ENCODE measurements around the gene MRPS31. TPM values are rescaled to one million over a fixed set of nuclear protein-coding genes. Genes with fewer than 3 reads are reported as not detected.
"Not testable (repeated sequence)": the region's sequence is repeated elsewhere in the genome, so short reads cannot be mapped to it uniquely, and the experiment has no call there.

MRPS31 gene
- total RNA-seq, 4 donors from 2014 or later, result 13.8 to 25.3 (median 15.8) TPM

GRCh38 chr13:40755082-40755700 lies 15.8 kb downstream of the MRPS31 start:
- no peak overlapping the region for H3K27ac ChIP-seq
- H3K4me1 ChIP-seq, result no peaks in the 10 kb centered on the region
- H3K27me3 ChIP-seq, result no peaks in the 10 kb centered on the region
- TF ChIP-seq POLR2AphosphoS5 (IDR thresholded peaks at IDR 0.05) (no peak), EP300 (IDR thresholded peaks at IDR 0.05) (no peak), POLR2A (IDR thresholded peaks at IDR 0.05) (no peak)
- TF ChIP-seq, protein P1, sequence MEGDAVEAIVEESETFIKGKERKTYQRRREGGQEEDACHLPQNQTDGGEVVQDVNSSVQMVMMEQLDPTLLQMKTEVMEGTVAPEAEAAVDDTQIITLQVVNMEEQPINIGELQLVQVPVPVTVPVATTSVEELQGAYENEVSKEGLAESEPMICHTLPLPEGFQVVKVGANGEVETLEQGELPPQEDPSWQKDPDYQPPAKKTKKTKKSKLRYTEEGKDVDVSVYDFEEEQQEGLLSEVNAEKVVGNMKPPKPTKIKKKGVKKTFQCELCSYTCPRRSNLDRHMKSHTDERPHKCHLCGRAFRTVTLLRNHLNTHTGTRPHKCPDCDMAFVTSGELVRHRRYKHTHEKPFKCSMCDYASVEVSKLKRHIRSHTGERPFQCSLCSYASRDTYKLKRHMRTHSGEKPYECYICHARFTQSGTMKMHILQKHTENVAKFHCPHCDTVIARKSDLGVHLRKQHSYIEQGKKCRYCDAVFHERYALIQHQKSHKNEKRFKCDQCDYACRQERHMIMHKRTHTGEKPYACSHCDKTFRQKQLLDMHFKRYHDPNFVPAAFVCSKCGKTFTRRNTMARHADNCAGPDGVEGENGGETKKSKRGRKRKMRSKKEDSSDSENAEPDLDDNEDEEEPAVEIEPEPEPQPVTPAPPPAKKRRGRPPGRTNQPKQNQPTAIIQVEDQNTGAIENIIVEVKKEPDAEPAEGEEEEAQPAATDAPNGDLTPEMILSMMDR (IDR thresholded peaks at IDR 0.05), result no peak
- WGBS, 2 donors (ENCODE audit: low coverage in 1 of 2), result 83 to 86% methylated on average over 5 to 7 of the region's 7 CpGs
- ATAC-seq, result no peak
- H3K4me3 ChIP-seq, result no peak overlapping the region
- no peaks in the 10 kb centered on the region for H3K9me3 ChIP-seq
- peaks cover 6 to 94% of the 10 kb centered on the region in 2 donors for H3K36me3 ChIP-seq

DNA sequence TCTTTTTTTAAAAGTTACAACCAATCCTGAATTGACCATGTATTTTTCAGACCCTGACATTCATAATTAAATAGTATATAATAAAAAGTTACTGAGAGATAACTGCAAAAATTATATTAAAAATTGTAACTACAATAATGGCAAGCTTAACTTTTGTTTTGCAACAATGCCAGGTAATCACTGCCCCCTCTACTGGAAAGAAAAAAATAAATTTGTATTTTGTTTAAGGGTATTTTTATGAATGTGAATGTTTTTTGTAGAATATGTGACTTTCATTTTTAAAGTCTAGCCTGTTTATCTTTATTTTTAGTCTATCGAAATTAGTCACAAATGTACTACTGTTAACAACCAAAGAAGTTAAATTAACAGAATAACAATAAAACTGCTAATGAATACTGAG lies 21.7 kb downstream of the MRPS31 start:
- WGBS, 2 donors (ENCODE audit: low coverage in 1 of 2), result 83 to 93% methylated on average over 1 of the region's 1 CpG
- no peaks in the 10 kb centered on the region for H3K9me3 ChIP-seq
- no peak for ATAC-seq
- peaks cover 3 to 90% of the 10 kb centered on the region in 2 donors for H3K36me3 ChIP-seq
- H3K27me3 ChIP-seq, result no peaks in the 10 kb centered on the region
- H3K27ac ChIP-seq, result no peak overlapping the region
- H3K4me1 ChIP-seq, result no peaks in the 10 kb centered on the region
- H3K4me3 ChIP-seq, result no peak overlapping the region
- no peak for TF ChIP-seq POLR2AphosphoS5 (IDR thresholded peaks at IDR 0.05)
- TF ChIP-seq, protein P1 (IDR thresholded peaks at IDR 0.05), result no peak
- no peak for TF ChIP-seq POLR2A (IDR thresholded peaks at IDR 0.05)
- no peak for TF ChIP-seq EP300 (IDR thresholded peaks at IDR 0.05)

GRCh38 chr13:40735232-40735548 lies 35.8 kb downstream of the MRPS31 start:
- H3K4me3 ChIP-seq, H3K4me1 ChIP-seq, ATAC-seq, H3K9me3 ChIP-seq, H3K27ac ChIP-seq, H3K27me3 ChIP-seq: not testable (repeated sequence)
- WGBS, 2 donors (ENCODE audit: low coverage in 1 of 2), result no CpG with 5 or more reads among the region's 11 CpGs
- peaks cover 0 to 13% of the 10 kb centered on the region in 2 donors for H3K36me3 ChIP-seq

- not testable (repeated sequence) for H3K4me3 ChIP-seq, H3K9me3 ChIP-seq, H3K4me1 ChIP-seq, H3K27me3 ChIP-seq, ATAC-seq, H3K27ac ChIP-seq
- H3K36me3 ChIP-seq, result peaks cover 0 to 17% of the 10 kb centered on the region in 2 donors
- 89 to 100% methylated on average over 3 to 4 of the region's 24 CpGs for WGBS, 2 donors (ENCODE audit: low coverage in 1 of 2)
Measured at GRCh38 chr13:40734536-40735231, 36.3 kb downstream of the MRPS31 start.

DNA sequence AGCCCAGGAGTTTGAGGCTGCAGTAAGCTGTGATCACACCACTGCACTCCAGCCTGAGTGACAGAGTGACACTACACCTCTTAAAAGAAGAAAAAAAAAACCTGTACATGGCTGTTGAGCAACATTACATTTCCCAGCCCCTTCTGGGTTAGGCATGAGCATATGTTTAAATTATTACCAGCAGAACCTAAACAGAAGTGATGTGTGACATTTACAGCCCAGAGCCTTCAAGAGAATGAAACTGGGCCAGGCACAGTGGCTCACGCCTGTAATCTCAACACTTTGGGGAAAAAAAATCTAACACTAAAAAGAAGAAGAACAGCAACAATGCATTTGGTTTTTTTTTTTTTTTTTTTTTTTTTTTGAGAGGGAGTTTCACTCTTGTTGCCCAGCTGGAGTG lies 38.3 kb downstream of the MRPS31 start:
- Histone ChIP-seq H3K9me3 (no peaks in the 10 kb centered on the region), H3K36me3 (peaks cover 0 to 38% of the 10 kb centered on the region in 2 donors), H3K27me3 (no peaks in the 10 kb centered on the region), H3K27ac (no peak overlapping the region), H3K4me1 (no peaks in the 10 kb centered on the region), H3K4me3 (no peak overlapping the region)
- 42 to 82% methylated on average over 1 of the region's 1 CpG for WGBS, 2 donors (ENCODE audit: low coverage in 1 of 2)
- no peak for ATAC-seq
- TF ChIP-seq, protein P1 (IDR thresholded peaks at IDR 0.05), result no peak
- TF ChIP-seq EP300 (IDR thresholded peaks at IDR 0.05) (no peak), POLR2AphosphoS5 (IDR thresholded peaks at IDR 0.05) (no peak), POLR2A (IDR thresholded peaks at IDR 0.05) (no peak)

DNA sequence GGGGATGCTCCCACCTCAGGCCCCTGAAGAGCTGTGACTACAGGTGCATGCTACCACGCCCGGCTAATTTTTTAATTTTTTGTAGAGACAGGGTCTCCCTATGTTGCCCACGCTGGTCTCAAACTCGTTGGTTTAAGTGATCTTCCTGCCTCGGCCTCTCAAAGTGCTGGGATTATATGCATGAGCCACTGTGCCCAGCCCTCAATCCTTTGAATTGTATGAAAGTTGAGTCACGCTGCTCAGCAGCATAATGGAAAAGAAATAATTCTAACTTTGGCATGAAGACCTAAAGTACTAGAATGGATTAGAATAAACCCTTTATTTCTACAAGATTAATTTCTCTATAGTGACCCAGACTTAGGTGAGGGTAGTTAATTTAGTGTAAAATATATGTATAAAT lies 42.4 kb downstream of the MRPS31 start:
- Histone ChIP-seq H3K36me3 (peaks cover 0 to 68% of the 10 kb centered on the region in 2 donors), H3K4me1 (no peaks in the 10 kb centered on the region), H3K27ac (no peak overlapping the region), H3K9me3 (no peaks in the 10 kb centered on the region), H3K4me3 (no peak overlapping the region), H3K27me3 (no peaks in the 10 kb centered on the region)
- 91% methylated on average over 5 of the region's 6 CpGs; no CpG with 5 or more reads in 1 of the 2 donors for WGBS, 2 donors (ENCODE audit: low coverage in 1 of 2)
- TF ChIP-seq EP300 (IDR thresholded peaks at IDR 0.05) (no peak), POLR2A (IDR thresholded peaks at IDR 0.05) (no peak), POLR2AphosphoS5 (IDR thresholded peaks at IDR 0.05) (no peak)
- TF ChIP-seq, protein P1 (IDR thresholded peaks at IDR 0.05), result no peak
- ATAC-seq, result no peak

DNA sequence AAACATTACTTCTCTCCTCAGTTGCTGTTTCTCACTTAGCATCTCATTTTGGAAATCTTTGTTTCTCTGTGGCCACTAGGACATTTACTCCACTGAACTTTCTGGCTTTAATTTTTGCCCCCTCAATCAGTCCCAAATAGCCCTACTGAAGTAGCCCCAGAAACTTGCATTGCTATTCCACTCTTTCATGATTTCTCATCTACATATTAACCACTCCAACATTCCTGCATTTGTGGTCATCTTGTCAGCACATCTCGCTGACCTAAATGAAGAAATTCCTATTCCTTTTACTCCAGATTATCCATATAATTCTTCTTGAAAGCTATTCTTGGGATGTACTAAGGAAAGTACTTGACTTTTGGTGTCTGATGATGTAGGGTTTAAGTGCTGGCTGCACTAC lies 56.6 kb downstream of the MRPS31 start:
- H3K4me1 ChIP-seq, H3K27ac ChIP-seq, ATAC-seq, H3K27me3 ChIP-seq, H3K4me3 ChIP-seq: not testable (repeated sequence)
- H3K36me3 ChIP-seq, result peaks cover 0 to 45% of the 10 kb centered on the region in 2 donors
- WGBS, 2 donors (ENCODE audit: low coverage in 1 of 2), result no CpG with 5 or more reads among the region's 1 CpG
- H3K9me3 ChIP-seq, result peaks cover 0 to 31% (median 0%) of the 10 kb centered on the region in 3 donors

Measured in gastroesophageal sphincter (tissue), 4 donors.